HCT116 (cell line): ENCODE measurements around the gene GTF3C2.

Experiments used
- CBX3 ChIP-seq: IDR thresholded peaks from 2 replicates; pipeline ENCODE4 v1.6.1; 2012; ENCODE audit warnings: low read depth
- CTCF ChIP-seq, 3 experiments: fragments of 200-600 bp in 1 of 3; sonication (generic) in 1 of 3; IDR thresholded peaks in 2 of 3; conservative IDR thresholded peaks in 1 of 3; 2 replicates each; pipeline ENCODE4 v1.5.1; 2012 to 2017; ENCODE audit warnings: low read depth in 2 of 3, low read length in 2 of 3, antibody characterized with exemption in 1 of 3, borderline replicate concordance in 1 of 3, control low read depth in 1 of 3, mild to moderate bottlenecking in 1 of 3, mixed read lengths in 1 of 3, mixed run types in 1 of 3, moderate library complexity in 1 of 3; ENCODE audit not compliant: insufficient read depth in 1 of 3
- ELF1 ChIP-seq: IDR thresholded peaks from 2 replicates; pipeline ENCODE4 v1.6.1; 2012; ENCODE audit warnings: low read depth, borderline replicate concordance
- EZH2 ChIP-seq: fragments of 200-600 bp; sonication (generic); IDR thresholded peaks from 2 replicates; pipeline ENCODE4 v1.6.1; 2017; ENCODE audit warnings: antibody characterized with exemption, mixed run types
- JUND ChIP-seq: IDR thresholded peaks from 2 replicates; pipeline ENCODE4 v1.6.1; 2012
- MAX ChIP-seq: IDR thresholded peaks from 2 replicates; pipeline ENCODE4 v1.6.1; 2012
- POLR2A ChIP-seq: IDR thresholded peaks from 2 replicates; pipeline ENCODE4 v1.7.0; 2011; ENCODE audit warnings: borderline replicate concordance; ENCODE audit not compliant: insufficient read depth, insufficient read length; ENCODE audit errors: extremely low read depth
- POLR2AphosphoS5 ChIP-seq: IDR thresholded peaks from 2 replicates; pipeline ENCODE4 v1.6.1; 2011; ENCODE audit warnings: mild to moderate bottlenecking, low read depth, low read length, moderate library complexity
- SP1 ChIP-seq: IDR thresholded peaks from 2 replicates; pipeline ENCODE4 v1.6.1; 2012; ENCODE audit warnings: low read depth
- SRF ChIP-seq: IDR thresholded peaks from 2 replicates; pipeline ENCODE4 v1.6.1; 2012; ENCODE audit warnings: low read depth
- TCF7L2 ChIP-seq: IDR thresholded peaks from 2 replicates; pipeline ENCODE4 v1.7.0; 2011; ENCODE audit warnings: borderline replicate concordance, inconsistent platforms; ENCODE audit not compliant: insufficient read depth, insufficient read length; ENCODE audit errors: extremely low read depth
- ZFX ChIP-seq: fragments of 450-650 bp; IDR thresholded peaks from 2 replicates; pipeline ENCODE4 v1.6.1; 2017
- ZNF274 ChIP-seq: fragments of 200-500 bp; sonication (Bioruptor generic); IDR thresholded peaks from 2 replicates; pipeline ENCODE4 v1.6.1; 2014; ENCODE audit warnings: mild to moderate bottlenecking, low read depth, low read length, inconsistent platforms
- TF ChIP-seq, protein P1 (sequence below): IDR thresholded peaks from 2 replicates; pipeline ENCODE4 v1.6.1; 2012; ENCODE audit warnings: low read depth

- TF ChIP-seq POLR2A: no peak
- TF ChIP-seq CBX3: no peak
- no peak for TF ChIP-seq POLR2AphosphoS5
- TF ChIP-seq CTCF (IDR thresholded peaks at IDR 0.05 in 2 of 3, conservative IDR thresholded peaks at IDR 0.05 in 1 of 3; ENCODE audit: borderline replicate concordance in 1 of 3, insufficient read depth in 1 of 3, low read depth in 2 of 3, low read length in 2 of 3): no peak
- TF ChIP-seq ELF1: no peak
- TF ChIP-seq MAX: no peak
- TF ChIP-seq EZH2: no peak
- no peak for TF ChIP-seq TCF7L2
- no peak for TF ChIP-seq ZFX
- TF ChIP-seq JUND: no peak
- no peak for TF ChIP-seq SRF
- no peak for TF ChIP-seq SP1
- no peak for TF ChIP-seq ZNF274
- TF ChIP-seq, protein P1, sequence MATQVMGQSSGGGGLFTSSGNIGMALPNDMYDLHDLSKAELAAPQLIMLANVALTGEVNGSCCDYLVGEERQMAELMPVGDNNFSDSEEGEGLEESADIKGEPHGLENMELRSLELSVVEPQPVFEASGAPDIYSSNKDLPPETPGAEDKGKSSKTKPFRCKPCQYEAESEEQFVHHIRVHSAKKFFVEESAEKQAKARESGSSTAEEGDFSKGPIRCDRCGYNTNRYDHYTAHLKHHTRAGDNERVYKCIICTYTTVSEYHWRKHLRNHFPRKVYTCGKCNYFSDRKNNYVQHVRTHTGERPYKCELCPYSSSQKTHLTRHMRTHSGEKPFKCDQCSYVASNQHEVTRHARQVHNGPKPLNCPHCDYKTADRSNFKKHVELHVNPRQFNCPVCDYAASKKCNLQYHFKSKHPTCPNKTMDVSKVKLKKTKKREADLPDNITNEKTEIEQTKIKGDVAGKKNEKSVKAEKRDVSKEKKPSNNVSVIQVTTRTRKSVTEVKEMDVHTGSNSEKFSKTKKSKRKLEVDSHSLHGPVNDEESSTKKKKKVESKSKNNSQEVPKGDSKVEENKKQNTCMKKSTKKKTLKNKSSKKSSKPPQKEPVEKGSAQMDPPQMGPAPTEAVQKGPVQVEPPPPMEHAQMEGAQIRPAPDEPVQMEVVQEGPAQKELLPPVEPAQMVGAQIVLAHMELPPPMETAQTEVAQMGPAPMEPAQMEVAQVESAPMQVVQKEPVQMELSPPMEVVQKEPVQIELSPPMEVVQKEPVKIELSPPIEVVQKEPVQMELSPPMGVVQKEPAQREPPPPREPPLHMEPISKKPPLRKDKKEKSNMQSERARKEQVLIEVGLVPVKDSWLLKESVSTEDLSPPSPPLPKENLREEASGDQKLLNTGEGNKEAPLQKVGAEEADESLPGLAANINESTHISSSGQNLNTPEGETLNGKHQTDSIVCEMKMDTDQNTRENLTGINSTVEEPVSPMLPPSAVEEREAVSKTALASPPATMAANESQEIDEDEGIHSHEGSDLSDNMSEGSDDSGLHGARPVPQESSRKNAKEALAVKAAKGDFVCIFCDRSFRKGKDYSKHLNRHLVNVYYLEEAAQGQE: no peak
Measured at GRCh38 chr2:27353762-27354596, 2.6 kb downstream of the GTF3C2 start.
